Cardiac fibroblast (primary cell): ENCODE results near the gene ZNF41.

Experiments used
- DNase-seq, 2 donors: peaks; one replicate each; pipeline versions ENCODE4 v3.0.0 to v3.0.0-alpha.2; 2010; ENCODE audit warnings: low read depth in 2 of 2
- H3K4me3 ChIP-seq, 2 donors: replicated peaks in 1 of 2; 1 replicate in 1 of 2; 2 replicates in 1 of 2; pipeline ENCODE4 v1.5.1; 2011; ENCODE audit warnings: low read depth in 2 of 2, low read length in 2 of 2, mild to moderate bottlenecking in 2 of 2, moderate library complexity in 1 of 2
- TF ChIP-seq, protein P1 (sequence below): IDR thresholded peaks from one replicate; pipeline ENCODE4 v1.5.1; 2011; ENCODE audit warnings: low read depth, mild to moderate bottlenecking, low read length, inconsistent platforms

The ZNF41 gene

DNA sequence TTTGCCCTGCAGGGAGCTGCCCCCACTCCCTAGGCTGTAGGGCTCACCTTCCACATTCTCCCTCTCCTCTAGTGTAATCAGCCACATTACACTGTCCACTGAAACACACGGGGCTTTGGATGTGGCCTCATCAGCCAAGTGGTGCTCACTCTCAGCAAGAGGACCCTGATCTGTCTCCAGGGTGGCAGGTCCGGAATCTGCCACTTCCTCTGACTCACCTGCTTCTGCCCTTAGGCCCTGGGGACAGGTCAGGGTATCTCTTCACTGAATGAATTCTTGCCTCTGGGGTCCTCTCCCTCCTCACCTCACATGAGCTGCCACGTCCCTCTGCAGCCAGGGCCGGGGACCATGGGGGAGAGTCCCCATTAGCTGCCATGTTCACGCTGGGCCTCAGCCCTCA lies 15.9 kb downstream of the ZNF41 start:
- H3K4me3 ChIP-seq: no peak overlapping the region
- TF ChIP-seq, protein P1, sequence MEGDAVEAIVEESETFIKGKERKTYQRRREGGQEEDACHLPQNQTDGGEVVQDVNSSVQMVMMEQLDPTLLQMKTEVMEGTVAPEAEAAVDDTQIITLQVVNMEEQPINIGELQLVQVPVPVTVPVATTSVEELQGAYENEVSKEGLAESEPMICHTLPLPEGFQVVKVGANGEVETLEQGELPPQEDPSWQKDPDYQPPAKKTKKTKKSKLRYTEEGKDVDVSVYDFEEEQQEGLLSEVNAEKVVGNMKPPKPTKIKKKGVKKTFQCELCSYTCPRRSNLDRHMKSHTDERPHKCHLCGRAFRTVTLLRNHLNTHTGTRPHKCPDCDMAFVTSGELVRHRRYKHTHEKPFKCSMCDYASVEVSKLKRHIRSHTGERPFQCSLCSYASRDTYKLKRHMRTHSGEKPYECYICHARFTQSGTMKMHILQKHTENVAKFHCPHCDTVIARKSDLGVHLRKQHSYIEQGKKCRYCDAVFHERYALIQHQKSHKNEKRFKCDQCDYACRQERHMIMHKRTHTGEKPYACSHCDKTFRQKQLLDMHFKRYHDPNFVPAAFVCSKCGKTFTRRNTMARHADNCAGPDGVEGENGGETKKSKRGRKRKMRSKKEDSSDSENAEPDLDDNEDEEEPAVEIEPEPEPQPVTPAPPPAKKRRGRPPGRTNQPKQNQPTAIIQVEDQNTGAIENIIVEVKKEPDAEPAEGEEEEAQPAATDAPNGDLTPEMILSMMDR: no peak
- DNase-seq: no peak

DNA sequence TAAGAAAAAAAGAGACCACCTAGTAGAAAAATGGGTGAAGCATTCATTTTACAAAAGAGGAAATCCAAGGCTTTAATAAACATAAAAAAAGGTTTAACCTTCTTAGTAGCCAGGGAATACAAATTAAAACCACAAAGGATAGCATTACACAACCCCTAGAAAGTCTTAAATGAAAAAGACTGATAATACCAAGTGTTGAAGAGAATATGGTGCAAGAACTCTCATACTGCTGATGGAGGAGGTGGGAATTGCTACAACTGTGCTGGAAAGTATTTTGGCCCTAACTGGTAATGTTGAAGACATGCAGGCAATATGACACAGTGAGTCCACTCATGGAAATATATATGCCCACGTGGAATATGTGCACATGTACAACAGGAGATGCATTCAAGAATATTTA lies 22.5 kb downstream of the ZNF41 start:
- DNase-seq: no peak
- H3K4me3 ChIP-seq: no peak overlapping the region
- TF ChIP-seq, protein P1: no peak

DNA sequence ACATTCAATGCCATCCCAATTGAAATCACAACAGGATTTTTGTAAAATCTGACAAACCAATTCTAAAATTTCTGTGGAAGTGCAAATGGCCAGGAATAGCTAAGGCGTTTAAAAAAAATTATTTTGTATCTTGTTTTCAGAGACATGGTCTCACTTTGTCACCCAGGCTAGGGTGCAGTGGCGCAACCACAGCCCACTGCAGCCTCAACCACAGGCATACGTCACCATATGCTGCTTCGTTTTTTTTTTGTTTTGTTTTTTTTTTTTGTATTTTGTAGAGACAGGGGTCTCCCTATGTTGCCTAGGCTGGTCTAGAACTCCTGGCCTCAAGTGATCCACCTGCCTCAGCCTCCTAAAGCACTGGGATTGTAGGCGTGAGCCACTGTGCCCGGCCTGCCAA lies 24.5 kb downstream of the ZNF41 start:
- no peak for DNase-seq
- H3K4me3 ChIP-seq: no peak overlapping the region
- TF ChIP-seq, protein P1: no peak

DNA sequence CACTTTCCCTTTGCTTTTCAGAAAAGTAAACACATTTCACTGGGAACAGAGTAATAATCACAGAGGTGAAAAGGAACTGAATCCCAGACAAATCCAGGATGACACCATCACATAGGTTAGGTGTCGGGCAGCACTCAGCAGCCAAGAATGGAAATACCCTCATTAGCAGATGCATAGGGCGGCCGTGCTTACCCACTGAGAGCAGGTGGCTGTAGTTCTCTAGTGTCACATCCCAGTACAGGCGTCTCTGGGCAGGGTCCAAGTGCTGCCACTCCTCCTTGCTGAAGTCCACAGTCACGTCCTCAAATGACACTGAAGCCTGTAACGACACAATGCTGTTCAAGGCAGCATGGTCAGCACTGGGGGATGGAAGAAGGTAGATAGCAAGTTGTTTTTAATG lies 26.9 kb downstream of the ZNF41 start:
- DNase-seq: no peak
- TF ChIP-seq, protein P1: no peak
- H3K4me3 ChIP-seq: no peak overlapping the region

GRCh38 chrX:47452112-47452511 lies 30.9 kb downstream of the ZNF41 start:
- no peak for DNase-seq
- TF ChIP-seq, protein P1: no peak
- no peak overlapping the region for H3K4me3 ChIP-seq

GRCh38 chrX:47448165-47448806 lies 34.7 kb downstream of the ZNF41 start:
- H3K4me3 ChIP-seq: no peak overlapping the region
- TF ChIP-seq, protein P1: no peak
- DNase-seq: no peak

- TF ChIP-seq, protein P1: no peak
- DNase-seq: no peak
- H3K4me3 ChIP-seq: no peak overlapping the region
Measured at GRCh38 chrX:47447607-47448006, 35.4 kb downstream of the ZNF41 start.
